Transverse colon (tissue), 3 donors: ENCODE data around the gene TJAP1.

ENCODE experiments used
- CTCF ChIP-seq, 5 experiments: fragments of 200-600 bp in 3 of 5; fragments of 450-650 bp in 2 of 5; sonication (generic) in 3 of 5; IDR thresholded peaks; 1 replicate in 2 of 5; 2 replicates in 3 of 5; pipeline ENCODE4 v1.5.1; 2016 to 2017; ENCODE audit warnings: antibody characterized with exemption in 5 of 5, inconsistent platforms in 3 of 5, mild to moderate bottlenecking in 2 of 5, moderate library complexity in 1 of 5
- EP300 ChIP-seq: sonication (generic); formaldehyde crosslinking; IDR thresholded peaks from one replicate; pipeline ENCODE4 v1.6.1; 2017; ENCODE audit warnings: antibody characterized with exemption, low read depth

DNA sequence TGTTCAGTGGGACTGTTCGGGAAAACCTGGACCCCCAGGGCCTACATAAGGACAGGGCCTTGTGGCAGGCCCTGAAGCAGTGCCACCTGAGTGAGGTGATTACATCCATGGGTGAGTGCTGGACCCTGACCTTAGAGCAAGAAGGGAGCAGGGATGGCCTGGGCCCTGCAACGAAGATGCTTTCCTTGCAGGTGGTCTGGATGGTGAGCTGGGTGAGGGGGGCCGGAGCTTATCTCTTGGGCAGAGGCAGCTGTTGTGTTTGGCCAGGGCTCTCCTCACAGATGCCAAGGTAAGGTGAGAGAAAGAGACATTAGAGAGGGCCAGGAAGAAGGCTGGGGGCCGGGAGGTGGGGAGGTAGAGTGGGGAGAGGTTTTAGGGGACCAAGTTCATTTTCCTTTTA is 28.5 kb upstream of the TJAP1 start:
- TF ChIP-seq CTCF (IDR thresholded peaks at IDR 0.05) (no peak), EP300 (no peak)
